Erythroblast (primary cell): ENCODE data around the gene HIF3A.
"Not testable (repeated sequence)": the region's sequence is repeated elsewhere in the genome, so short reads cannot be mapped to it uniquely, and the experiment has no call there.

Experiments used
- GATA1 ChIP-seq: IDR thresholded peaks from 2 replicates; pipeline ENCODE4 v1.6.1; 2011; ENCODE audit warnings: low read depth, mild to moderate bottlenecking, control low read depth, low read length, moderate library complexity
- POLR2A ChIP-seq: IDR thresholded peaks from 2 replicates; pipeline ENCODE4 v1.6.1; 2011; ENCODE audit warnings: mild to moderate bottlenecking, low read length

DNA sequence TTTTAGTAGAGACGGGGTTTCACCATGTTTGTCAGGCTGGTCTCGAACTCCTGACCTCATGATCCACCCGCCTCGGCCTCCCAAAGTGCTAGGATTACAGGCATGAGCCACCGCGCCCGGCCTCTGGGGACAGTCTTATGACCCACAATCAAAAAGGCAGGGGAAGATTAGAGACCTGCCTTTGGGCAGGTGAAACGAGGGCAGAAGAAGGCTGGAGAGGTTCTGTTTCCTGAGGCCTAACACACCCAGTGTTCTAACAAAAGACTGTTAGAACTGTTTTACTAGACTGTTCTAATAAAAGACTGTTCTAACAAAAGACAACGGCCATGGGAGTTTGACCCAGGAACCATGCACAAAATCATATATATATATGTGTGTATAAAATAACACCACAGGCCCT is 26.4 kb downstream of the HIF3A start:
- not testable (repeated sequence) for TF ChIP-seq POLR2A, GATA1
